GM19035 (cell line): ENCODE measurements around the gene MEGF6.

Source experiments
- ATAC-seq: cut with Tn5 transposase; IDR thresholded peaks from one replicate; pipeline ENCODE4 v1.9.1; 2021; ENCODE audit not compliant: unreplicated experiment

MEGF6 gene

GRCh38 chr1:3609016-3609768, 2.1 kb downstream of the MEGF6 start:
- no peak for ATAC-seq

DNA sequence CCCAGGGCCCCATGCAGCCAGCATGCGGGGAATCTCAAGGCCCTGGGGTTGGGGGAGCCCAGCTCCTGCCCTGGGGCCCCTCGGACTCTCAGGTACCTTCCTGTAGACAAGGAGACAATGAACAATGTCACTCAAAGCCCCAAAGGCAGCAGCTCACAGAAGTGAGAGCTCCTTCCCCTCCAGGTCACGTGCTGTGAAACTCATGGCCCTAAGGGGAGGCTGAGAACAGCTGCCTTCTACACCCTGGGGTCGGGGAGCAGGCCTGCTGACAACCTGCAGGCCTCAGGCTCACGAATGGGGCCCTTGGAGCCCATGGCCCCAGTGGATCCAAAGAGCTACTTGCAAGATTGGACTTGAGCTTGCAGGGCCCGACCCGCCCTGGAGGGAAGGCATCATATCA, 3.2 kb downstream of the MEGF6 start:
- no peak for ATAC-seq

DNA sequence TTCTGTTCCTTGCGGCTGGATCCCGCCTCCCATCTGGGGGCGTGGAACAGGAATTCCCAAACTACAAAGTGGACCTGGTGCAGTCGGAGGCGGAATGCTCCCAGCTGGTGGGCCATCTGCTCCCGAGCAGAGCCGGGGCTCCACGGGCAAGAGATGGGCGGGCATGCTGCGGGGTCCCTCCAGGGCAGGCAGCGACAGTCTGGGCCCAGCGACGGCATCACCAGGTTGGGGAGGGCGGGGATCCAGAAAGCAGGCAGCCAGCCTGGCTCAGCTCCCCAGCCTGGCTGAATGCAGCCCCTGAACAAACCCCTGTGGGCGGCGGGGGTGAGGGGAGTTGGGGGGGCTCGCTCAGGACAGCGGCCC, 3.6 kb downstream of the MEGF6 start:
- ATAC-seq = no peak

DNA sequence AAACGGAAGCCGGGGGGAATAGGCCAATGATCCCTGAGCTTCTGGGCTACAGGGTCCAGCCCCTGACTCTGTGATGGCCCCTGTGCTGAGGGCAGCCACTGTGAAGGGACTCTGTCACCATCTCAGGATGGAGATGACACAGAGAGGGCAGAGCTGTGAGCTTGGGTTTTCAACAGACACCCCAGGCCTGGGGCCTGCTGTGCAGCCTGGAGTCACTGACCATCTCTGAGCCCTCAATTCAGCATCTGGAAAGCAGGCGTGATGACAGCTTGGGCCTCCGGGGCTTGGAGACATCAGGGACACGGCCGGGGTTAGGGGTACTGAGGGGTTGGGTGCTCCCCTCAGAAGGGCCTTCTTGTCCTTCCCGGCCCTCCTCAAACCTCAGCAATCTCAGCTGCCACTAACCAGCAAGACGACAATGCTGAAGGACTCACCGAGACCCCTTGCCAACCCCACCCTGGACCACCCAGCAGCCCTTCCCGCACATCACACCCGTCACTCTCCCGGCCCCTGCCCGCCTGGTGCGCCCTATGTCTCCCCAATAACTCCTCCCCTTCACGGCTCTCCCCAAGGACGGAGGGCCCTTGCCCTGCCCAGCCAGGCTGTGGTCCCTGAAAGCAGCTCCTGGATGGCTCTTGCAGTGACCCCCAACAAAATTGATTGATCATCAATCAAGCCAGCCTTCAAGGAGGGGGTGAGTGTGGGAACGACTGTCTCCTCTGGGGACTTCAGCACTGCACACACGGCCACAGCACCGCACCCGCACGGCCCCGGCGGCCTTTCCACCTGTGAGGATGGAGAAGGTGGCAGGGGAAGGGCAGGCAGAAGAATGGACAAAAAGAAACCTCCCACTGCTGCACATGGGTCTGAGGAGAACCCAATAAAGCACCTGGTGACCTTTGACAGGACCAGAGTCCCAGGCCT, 4.3 kb downstream of the MEGF6 start:
- no peak for ATAC-seq

GRCh38 chr1:3604997-3605823, 6.1 kb downstream of the MEGF6 start:
- no peak for ATAC-seq

DNA sequence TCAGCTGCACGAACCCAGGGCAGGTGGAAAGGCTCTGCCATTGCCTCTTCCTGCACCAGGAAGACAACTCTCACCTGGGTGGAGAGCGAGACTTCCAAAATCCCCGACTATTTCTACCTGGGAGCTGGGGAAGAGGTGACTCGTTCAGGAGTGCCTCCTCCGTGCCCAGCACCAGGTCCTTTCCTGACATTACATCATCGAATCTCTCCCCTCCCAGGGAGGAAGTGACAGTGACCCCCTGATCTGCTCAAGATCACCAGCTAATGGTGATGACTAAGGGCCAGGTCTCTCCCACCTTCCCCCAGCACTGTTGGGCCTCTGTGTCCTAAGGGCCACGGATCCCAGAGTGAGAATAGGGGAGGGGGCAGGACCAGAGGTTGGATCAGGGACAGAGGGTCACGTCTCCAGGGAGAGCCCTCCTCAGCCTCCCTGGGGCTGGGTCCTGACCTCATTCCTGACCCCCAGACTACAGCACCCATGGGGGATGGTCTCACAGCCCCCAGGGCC, 6.8 kb downstream of the MEGF6 start:
- no peak for ATAC-seq

GRCh38 chr1:3603571-3604467, 7.5 kb downstream of the MEGF6 start:
- no peak for ATAC-seq

- no peak for ATAC-seq
Observed at GRCh38 chr1:3603156-3603555, 8.2 kb downstream of the MEGF6 start.

DNA sequence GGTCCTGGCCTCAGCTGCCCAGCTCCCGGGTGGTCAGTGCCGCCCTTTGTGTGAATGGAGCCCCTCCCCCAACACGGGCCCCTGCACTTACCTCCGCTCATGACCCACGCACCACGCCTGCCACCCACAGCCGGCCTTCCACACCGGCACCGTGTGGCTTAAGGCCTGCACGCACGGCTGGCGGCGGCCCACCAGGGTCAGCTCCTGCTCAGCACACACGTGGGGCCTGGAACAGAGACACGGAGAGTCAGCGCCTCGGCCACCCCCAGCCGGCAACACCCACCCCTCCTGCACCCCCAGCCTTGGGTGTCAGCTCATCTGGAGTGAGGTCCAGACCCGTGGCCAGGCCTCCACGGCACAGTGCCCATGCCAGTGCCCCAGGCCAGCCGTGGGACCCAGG, 8.9 kb downstream of the MEGF6 start:
- ATAC-seq = no peak

DNA sequence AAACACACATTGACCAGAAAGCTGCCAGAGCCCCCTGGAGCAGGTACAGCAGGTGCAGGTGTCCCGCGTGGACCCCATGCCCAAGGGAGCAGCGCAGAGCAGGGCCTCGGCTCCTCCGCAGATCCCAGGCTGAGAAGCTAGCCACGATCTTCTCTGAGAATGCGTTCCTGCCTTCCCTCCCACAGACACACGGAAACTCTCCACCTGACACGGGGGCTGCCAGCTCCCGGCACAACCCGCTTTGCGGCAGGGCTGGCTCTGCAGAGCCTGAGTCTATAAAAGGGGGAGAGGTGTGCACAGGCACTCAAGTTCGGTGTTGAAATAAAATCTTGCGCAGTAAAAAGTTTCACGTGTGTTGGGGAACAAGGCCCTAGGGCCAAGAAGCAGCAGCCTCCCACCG, 9.6 kb downstream of the MEGF6 start:
- no peak for ATAC-seq

GRCh38 chr1:3600354-3600753, 11.0 kb downstream of the MEGF6 start:
- no peak for ATAC-seq

DNA sequence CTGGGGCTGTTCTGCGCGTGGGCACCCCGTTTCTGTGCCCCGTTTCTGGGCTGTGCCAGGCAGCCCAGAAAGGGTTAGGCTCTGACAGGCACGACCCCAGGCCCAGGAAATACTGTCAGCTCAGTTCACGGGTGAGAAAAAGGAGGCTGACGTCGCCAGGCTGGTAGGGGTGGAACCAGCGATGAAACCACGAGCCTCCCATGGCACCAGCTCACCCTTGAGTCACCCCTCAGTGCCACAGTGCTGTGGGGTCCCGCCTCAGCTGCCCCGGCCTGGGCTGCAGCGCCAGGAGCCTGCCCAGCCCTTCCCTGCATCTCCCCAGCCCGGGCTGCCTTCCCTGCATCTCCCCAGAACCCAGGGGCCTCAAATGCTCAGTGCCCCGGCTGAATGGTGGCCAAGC, 11.5 kb downstream of the MEGF6 start:
- ATAC-seq = no peak

DNA sequence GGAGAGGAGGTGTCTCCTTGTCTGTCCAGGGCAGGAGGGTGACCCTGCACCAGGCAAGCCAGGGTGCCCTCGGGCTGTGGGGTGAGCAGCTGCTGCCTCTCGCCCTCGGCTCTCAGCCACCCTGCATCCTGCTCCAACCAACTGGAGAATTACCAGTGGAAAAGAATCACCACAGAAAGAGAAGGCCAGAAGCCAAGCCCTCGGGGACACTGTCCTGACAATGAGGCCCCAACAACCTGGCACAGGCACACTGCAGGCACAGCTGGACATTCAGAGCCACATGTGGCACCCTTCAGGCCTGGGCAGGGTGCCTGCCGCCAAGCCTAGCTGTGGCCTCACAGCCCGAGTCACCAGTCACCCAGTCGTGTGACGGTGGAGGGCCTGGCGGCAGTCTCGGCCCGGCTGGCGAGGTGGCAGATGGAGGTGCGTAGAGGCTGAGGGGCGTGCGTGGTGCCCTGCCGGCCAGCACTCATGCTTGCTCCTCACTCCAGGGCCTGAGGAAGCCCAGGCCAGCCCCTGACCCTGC, 12.0 kb downstream of the MEGF6 start:
- ATAC-seq = no peak

DNA sequence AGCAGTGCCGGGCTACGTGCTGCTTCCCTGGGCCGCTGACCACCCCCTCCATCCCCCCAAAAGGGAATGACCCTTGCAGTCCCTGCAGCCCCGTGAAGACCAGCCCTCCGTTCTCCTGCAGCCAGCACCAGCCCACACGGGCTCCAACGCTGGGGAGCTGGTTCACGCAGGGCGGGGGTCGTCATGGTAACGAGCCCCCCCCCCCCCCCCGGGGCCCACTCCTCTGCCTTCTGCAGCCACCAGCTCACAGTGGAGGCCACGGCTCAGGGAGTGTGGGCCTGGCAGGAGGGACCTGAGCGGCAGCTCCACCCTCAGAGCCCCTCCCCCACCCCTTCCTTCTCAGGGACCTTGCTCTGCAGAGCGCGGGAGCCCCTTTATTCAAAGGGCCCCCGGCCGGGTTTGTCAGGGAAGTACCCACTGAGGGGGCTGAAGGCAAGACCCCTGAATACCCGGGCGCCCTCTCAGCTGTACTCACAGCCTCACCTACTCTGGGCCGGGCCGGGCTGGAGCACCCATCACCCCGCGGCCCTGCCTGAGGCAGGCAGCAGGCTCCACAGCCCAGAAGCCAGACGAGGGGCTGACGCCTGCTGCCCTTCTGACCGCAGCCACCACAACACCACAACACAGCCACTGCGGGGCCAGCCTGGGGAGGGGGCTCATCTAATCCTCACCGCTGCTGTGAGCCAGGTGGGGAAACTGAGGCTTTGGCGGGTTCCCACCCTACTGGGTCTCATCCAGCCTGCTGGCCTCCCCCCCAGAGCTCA, 12.6 kb downstream of the MEGF6 start:
- ATAC-seq = no peak

DNA sequence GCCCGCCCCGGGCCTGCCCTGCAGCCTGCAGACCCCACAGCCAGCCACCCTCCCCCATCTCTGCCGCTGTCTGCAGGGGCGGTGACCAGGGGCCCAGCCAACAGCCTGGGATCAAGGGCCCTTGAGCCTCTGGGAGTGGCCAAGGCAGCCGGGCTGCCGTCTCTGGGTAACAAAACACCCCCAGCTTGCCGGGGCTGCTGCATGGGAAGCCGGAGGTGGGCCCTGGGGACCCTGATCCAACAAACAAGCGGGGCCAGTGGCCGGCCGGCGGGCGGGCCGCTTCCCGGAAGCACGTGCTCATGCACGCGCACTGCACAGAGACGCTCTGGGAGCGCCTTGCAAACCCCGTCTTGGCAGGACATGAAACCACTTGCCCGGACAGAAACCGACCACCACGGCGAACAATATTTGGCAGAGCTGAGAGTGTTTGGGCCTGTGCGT, 13.2 kb downstream of the MEGF6 start:
- no peak for ATAC-seq

- no peak for ATAC-seq
Observed at GRCh38 chr1:3597599-3597964, 13.7 kb downstream of the MEGF6 start.

DNA sequence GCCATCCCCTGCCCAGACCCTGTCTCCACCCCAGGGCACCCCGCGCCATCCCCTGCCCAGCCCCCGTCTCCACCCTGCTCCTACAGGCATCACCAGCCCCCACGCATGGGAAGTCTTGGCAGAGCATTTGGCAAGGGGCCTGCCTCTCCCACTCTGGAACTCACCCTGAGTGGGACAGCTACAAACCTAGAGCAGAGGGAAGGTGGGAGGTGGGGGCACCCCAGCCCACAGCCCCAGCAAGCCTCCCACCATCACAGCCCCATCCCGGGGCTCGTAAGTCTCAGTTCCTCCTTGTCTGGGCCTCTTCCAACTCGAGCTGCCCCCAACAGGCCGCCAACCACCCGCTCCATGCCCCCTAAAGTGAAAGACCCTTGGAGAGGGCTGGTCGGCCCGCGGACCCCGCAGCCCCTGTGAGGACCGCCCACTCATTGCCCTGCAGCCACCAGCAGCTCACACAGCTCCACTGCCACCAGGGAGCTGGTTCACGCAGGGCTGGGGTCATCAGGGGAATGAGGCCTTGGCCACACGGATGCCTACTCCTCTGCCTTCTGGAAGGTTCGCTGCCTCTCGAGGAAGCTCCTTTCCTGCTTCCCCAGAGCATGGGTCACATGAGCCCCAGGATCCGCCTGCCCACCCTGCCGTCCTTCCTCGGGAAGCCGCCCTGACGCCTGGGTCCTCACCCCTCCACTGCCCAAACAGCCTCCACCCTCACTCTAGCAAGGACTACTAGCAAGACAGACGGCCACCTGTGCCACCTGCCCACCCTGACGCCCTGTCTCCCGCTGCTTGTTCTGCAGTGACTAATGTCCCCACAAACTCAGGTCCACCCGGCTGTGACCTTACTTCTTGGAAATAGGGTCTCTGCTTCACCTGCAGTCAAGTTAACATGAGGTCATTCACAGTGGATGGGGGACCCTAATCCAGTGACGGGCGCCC, 14.4 kb downstream of the MEGF6 start:
- ATAC-seq = no peak

- ATAC-seq = no peak
Observed at GRCh38 chr1:3595949-3596348, 15.4 kb downstream of the MEGF6 start.
